Fibroblast of villous mesenchyme (primary cell): Measurements from ENCODE around the gene DTX1. TPM values are rescaled to one million over a fixed set of nuclear protein-coding genes. Genes with fewer than 3 reads are reported as not detected.
A peak's percentile ranks its signal among the peaks of the same experiment; 100 is the strongest.

Experiments
- DNase-seq: peaks from one replicate; pipeline ENCODE4 v3.0.0-alpha.2; 2010; ENCODE audit warnings: low read depth
- H3K4me3 ChIP-seq: 2 replicates; pipeline ENCODE4 v1.5.1; 2011; ENCODE audit warnings: low read depth, mild to moderate bottlenecking, low read length
- total RNA-seq: library from RNA; depleted of rRNA; stranded (reverse); fragments of >200 nt; gene quantifications from 2 replicates; pipeline ENCODE4 v1.2.3, GENCODE V29; 2012
- TF ChIP-seq, protein P1 (sequence below): IDR thresholded peaks from 2 replicates; pipeline ENCODE4 v1.5.1; 2012; ENCODE audit warnings: low read depth, mild to moderate bottlenecking, low read length; ENCODE audit not compliant: insufficient read depth

Gene DTX1
- total RNA-seq = not detected in 2 replicates

GRCh38 chr12:113056631-113057488, at the start of gene DTX1:
Gene DTX1, plus strand, starts transcription at chr12:113056730. Its CDS starts 1,463 bp downstream, at chr12:113058193.
- DNase-seq = no peak
- TF ChIP-seq, protein P1, sequence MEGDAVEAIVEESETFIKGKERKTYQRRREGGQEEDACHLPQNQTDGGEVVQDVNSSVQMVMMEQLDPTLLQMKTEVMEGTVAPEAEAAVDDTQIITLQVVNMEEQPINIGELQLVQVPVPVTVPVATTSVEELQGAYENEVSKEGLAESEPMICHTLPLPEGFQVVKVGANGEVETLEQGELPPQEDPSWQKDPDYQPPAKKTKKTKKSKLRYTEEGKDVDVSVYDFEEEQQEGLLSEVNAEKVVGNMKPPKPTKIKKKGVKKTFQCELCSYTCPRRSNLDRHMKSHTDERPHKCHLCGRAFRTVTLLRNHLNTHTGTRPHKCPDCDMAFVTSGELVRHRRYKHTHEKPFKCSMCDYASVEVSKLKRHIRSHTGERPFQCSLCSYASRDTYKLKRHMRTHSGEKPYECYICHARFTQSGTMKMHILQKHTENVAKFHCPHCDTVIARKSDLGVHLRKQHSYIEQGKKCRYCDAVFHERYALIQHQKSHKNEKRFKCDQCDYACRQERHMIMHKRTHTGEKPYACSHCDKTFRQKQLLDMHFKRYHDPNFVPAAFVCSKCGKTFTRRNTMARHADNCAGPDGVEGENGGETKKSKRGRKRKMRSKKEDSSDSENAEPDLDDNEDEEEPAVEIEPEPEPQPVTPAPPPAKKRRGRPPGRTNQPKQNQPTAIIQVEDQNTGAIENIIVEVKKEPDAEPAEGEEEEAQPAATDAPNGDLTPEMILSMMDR = no peak
- no peak within 1 kb of the TSS for H3K4me3 ChIP-seq

GRCh38 chr12:113007166-113007565, 49.4 kb upstream of the DTX1 start:
- TF ChIP-seq, protein P1 = no peak
- H3K4me3 ChIP-seq = no peak overlapping the region
- peak; percentile 8 for DNase-seq

DNA sequence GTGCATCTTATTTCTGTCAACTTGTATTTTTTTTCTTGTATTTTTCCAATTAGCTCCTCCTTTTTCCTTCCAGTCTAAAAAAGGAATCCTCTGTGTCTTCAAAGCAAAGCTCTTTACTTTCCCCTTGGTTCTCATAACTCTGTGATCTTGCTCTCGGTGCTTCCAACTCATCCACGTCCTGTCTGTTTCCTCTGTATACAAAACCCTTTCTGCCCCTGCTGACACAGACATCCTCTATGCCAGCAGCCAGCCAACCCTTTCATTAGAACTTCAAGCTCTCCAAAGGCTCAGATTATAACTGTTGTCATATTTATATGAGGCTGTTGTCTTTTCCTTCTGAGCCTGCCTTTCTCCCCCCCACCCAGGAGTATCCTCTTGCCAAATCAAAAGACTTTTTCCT, 45.8 kb upstream of the DTX1 start:
- H3K4me3 ChIP-seq = no peak overlapping the region
- TF ChIP-seq, protein P1 = no peak
- no peak for DNase-seq

DNA sequence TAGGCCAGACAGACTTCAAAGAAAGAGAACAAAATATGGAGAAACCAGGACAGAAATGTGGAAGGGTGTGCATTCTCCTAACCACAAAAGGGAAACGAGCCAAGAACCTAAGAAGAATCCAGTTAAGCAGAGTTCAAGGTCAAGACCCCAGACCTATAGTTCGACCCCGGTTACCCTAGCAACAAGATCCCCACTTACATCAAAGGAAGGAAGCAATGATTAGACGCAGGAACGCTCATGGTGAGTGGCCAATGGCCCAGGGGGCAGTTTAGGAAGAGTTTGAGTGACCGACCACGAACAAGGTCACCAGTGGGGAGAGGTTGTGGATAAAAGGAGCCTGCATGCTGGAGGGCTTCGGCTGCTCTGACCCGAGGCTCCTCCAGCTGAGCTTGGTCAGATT, 42.0 kb upstream of the DTX1 start:
- no peak for DNase-seq
- TF ChIP-seq, protein P1 = no peak
- H3K4me3 ChIP-seq = no peak overlapping the region

- DNase-seq = no peak
- no peak overlapping the region for H3K4me3 ChIP-seq
- TF ChIP-seq, protein P1 = no peak
Measured at GRCh38 chr12:113016796-113017195, 39.7 kb upstream of the DTX1 start.

GRCh38 chr12:113019025-113019424, 37.5 kb upstream of the DTX1 start:
- TF ChIP-seq, protein P1 = no peak
- no peak overlapping the region for H3K4me3 ChIP-seq
- no peak for DNase-seq

GRCh38 chr12:113021500-113021899, 35.0 kb upstream of the DTX1 start:
- TF ChIP-seq, protein P1 = no peak
- H3K4me3 ChIP-seq = no peak overlapping the region
- no peak for DNase-seq
